Neuron (in vitro differentiated cells): Measurements from ENCODE around the gene RCL1.
"Not testable (repeated sequence)": the region's sequence is repeated elsewhere in the genome, so short reads cannot be mapped to it uniquely, and the experiment has no call there.

Experiments
- H2AFZ ChIP-seq: one replicate; pipeline ENCODE4 v1.6.1; 2013; ENCODE audit warnings: low read depth, mild to moderate bottlenecking, inconsistent platforms, low read length, moderate library complexity
- H3K27me3 ChIP-seq: one replicate; pipeline ENCODE4 v1.6.1; 2013; ENCODE audit warnings: low read length; ENCODE audit not compliant: insufficient read depth
- H3K36me3 ChIP-seq: one replicate; pipeline ENCODE4 v1.6.1; 2013; ENCODE audit warnings: low read length; ENCODE audit not compliant: insufficient read depth
- H3K4me1 ChIP-seq: one replicate; pipeline ENCODE4 v1.6.1; 2013; ENCODE audit warnings: low read length; ENCODE audit not compliant: insufficient read depth
- H3K4me3 ChIP-seq: 2 replicates; pipeline ENCODE4 v1.5.1; 2013; ENCODE audit warnings: mild to moderate bottlenecking, low read length, moderate library complexity
- H3K9me3 ChIP-seq: one replicate; pipeline ENCODE4 v1.6.1; 2013; ENCODE audit warnings: low read length

Gene RCL1

GRCh38 chr9:4892501-4893194, 99.9 kb downstream of the RCL1 start:
- Histone ChIP-seq H3K36me3 (no peaks in the 10 kb centered on the region), H2AFZ (no peak overlapping the region), H3K4me1 (no peaks in the 10 kb centered on the region), H3K4me3 (no peak overlapping the region), H3K9me3 (no peaks in the 10 kb centered on the region), H3K27me3 (no peaks in the 10 kb centered on the region)

GRCh38 chr9:4894076-4894475, 101.3 kb downstream of the RCL1 start:
- Histone ChIP-seq H3K4me1 (no peaks in the 10 kb centered on the region), H3K4me3 (no peak overlapping the region), H3K9me3 (no peaks in the 10 kb centered on the region), H3K36me3 (no peaks in the 10 kb centered on the region), H3K27me3 (no peaks in the 10 kb centered on the region), H2AFZ (no peak overlapping the region)

- not testable (repeated sequence) for H3K36me3 ChIP-seq, H3K4me3 ChIP-seq, H3K27me3 ChIP-seq, H3K4me1 ChIP-seq, H3K9me3 ChIP-seq, H2AFZ ChIP-seq
Measured at GRCh38 chr9:4899853-4900252, 107.1 kb downstream of the RCL1 start.

DNA sequence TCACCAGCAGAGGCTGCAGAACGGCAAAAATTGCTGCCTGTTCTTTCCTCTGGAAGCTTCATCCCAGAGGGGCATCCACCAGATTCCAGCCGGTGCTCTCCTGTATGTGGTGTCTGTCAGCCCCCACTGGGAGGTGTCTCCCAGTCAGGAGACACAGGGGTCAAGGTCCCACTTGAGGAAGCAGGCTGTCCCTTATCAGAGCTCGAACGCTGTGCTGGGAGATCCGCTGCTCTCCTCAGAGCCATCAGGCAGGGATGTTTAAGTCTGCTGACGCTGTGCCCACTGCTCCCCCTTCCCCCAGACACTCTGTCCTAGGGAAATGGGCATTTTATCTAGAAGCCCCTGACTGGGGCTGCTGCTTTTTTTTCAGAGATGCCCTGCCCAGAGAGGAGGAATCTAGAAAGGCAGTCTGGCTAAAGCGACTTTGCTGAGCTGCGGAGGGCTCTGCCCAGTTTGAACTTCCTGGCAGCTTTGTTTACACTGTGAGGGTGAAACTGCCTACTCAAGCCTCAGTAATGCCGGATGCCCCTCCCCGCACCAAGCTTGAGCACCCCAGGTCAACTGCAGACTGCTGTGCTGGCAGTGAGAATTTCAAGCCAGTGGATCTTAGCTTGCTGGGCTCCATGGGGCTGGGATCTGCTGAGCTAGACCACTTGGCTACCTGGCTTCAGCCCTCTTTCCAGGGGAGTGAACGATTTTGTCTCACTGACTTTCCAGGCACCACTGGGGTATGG, 108.8 kb downstream of the RCL1 start:
- H3K36me3 ChIP-seq, H2AFZ ChIP-seq, H3K4me3 ChIP-seq, H3K27me3 ChIP-seq, H3K9me3 ChIP-seq, H3K4me1 ChIP-seq: not testable (repeated sequence)

GRCh38 chr9:4902135-4902475, 109.4 kb downstream of the RCL1 start:
- no peak overlapping the region for H2AFZ ChIP-seq
- no peaks in the 10 kb centered on the region for H3K9me3 ChIP-seq
- H3K36me3 ChIP-seq = no peaks in the 10 kb centered on the region
- no peak overlapping the region for H3K4me3 ChIP-seq
- H3K27me3 ChIP-seq = no peaks in the 10 kb centered on the region
- no peaks in the 10 kb centered on the region for H3K4me1 ChIP-seq

DNA sequence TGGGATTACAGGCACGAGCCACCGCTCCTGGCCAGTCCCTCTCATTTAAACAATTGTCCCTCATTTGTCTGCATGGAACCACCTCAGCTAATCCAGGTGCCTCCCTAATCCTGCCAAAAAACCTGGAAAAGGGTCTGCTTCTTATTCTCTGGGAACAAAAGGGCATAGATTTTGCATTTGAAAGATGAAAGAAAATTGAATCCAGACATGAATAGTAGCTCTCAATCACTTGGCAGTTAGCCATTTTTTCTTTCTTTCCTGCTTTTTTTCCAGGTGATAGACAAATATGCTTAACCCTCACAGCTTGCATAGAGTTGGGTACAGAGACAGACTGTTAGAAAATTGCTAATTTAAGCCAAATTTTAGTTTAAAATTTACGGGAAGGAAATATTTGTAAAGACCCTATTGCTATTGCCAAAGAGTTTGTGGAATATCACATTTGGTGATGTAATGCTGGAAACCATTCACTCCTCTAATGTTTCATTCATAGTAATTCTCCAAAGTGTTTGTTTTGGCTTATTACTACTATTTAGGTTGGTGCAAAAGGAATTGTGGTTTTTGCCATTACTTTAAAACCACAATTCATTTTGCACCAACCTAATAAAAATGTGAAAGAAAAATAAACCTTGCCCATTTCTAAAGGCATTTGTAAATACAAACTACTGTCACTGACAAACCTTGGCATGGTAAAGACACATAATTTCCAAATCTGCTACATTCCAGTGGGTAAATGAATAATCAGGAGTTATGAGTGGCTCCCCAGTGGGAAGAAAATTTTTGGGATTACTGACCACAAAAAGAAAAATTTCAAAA, 111.8 kb downstream of the RCL1 start:
- no peak overlapping the region for H3K4me3 ChIP-seq
- no peaks in the 10 kb centered on the region for H3K4me1 ChIP-seq
- no peaks in the 10 kb centered on the region for H3K9me3 ChIP-seq
- no peak overlapping the region for H2AFZ ChIP-seq
- no peaks in the 10 kb centered on the region for H3K27me3 ChIP-seq
- no peaks in the 10 kb centered on the region for H3K36me3 ChIP-seq

- no peaks in the 10 kb centered on the region for H3K4me1 ChIP-seq
- no peak overlapping the region for H2AFZ ChIP-seq
- H3K27me3 ChIP-seq = no peaks in the 10 kb centered on the region
Measured at GRCh38 chr9:4905135-4905490, 112.4 kb downstream of the RCL1 start.

More at GRCh38 chr9:4905135-4905490, 112.4 kb downstream of the RCL1 start:
- Histone ChIP-seq H3K4me3 (no peak overlapping the region), H3K9me3 (no peaks in the 10 kb centered on the region), H3K36me3 (no peaks in the 10 kb centered on the region)
